HepG2 (cell line): ENCODE data around the gene ACVR2A. TPM values are rescaled to one million over a fixed set of nuclear protein-coding genes. Genes with fewer than 3 reads are reported as not detected.
A peak's percentile ranks its signal among the peaks of the same experiment; 100 is the strongest.

ENCODE experiments used
- AGO1 ChIP-seq: fragments of 200-400 bp; formaldehyde crosslinking; IDR thresholded peaks from 2 replicates; pipeline ENCODE4 v1.6.1; 2017; ENCODE audit warnings: mild to moderate bottlenecking, low read depth, low read length, moderate library complexity; ENCODE audit not compliant: poor library complexity, severe bottlenecking
- EP300 ChIP-seq, 3 experiments: sonication (generic) in 1 of 3; formaldehyde crosslinking in 1 of 3; IDR thresholded peaks; 2 replicates each; pipeline versions ENCODE4 v1.5.1 to v1.6.1; 2011 to 2020; ENCODE audit warnings: low read depth in 2 of 3, low read length in 2 of 3, borderline replicate concordance in 1 of 3, improper control_type of control experiment in 1 of 3, mild to moderate bottlenecking in 1 of 3, missing genetic modification reagents in 1 of 3, moderate library complexity in 1 of 3
- ETV5 ChIP-seq: IDR thresholded peaks from 2 replicates; pipeline ENCODE4 v1.6.1; 2018; ENCODE audit warnings: missing biosample characterization, missing genetic modification reagents, inconsistent platforms, borderline replicate concordance
- FOXJ3 ChIP-seq: sonication (generic); formaldehyde crosslinking; IDR thresholded peaks from 2 replicates; pipeline ENCODE4 v1.4.0; 2020; ENCODE audit warnings: missing genetic modification reagents, mild to moderate bottlenecking, borderline replicate concordance
- HDAC6 ChIP-seq: fragments of 200-600 bp; sonication (generic); IDR thresholded peaks from 2 replicates; pipeline ENCODE4 v1.7.0; 2017; ENCODE audit warnings: mild to moderate bottlenecking, antibody characterized with exemption, low read length, low read depth
- NFATC3 ChIP-seq: sonication (generic); formaldehyde crosslinking; IDR thresholded peaks from 2 replicates; pipeline ENCODE4 v1.5.1; 2020; ENCODE audit warnings: mild to moderate bottlenecking, missing genetic modification reagents
- REL ChIP-seq: sonication (generic); formaldehyde crosslinking; conservative IDR thresholded peaks from 2 replicates; pipeline ENCODE4 v1.8.0; 2022; ENCODE audit warnings: mild to moderate bottlenecking, missing genetic modification reagents, moderate library complexity
- SIX4 ChIP-seq: sonication (generic); formaldehyde crosslinking; IDR thresholded peaks from 2 replicates; pipeline ENCODE4 v1.4.0; 2020; ENCODE audit warnings: missing genetic modification reagents
- SMYD3 ChIP-seq: sonication (generic); formaldehyde crosslinking; IDR thresholded peaks from 2 replicates; pipeline ENCODE4 v1.8.1; 2023; ENCODE audit warnings: mild to moderate bottlenecking, missing genetic modification reagents
- SOX6 ChIP-seq, 2 experiments: fragments of 450-650 bp in 1 of 2; sonication (generic) in 1 of 2; formaldehyde crosslinking in 1 of 2; IDR thresholded peaks; 2 replicates each; pipeline versions ENCODE4 v1.4.0 to v1.6.1; 2017 to 2020; ENCODE audit warnings: antibody characterized with exemption in 1 of 2, mild to moderate bottlenecking in 1 of 2, missing genetic modification reagents in 1 of 2
- TEAD3 ChIP-seq: optimal IDR thresholded peaks from 2 replicates; pipeline ENCODE3; 2016; ENCODE audit warnings: borderline replicate concordance
- ZNF230 ChIP-seq: sonication (generic); formaldehyde crosslinking; IDR thresholded peaks from 2 replicates; pipeline ENCODE4 v1.4.0; 2020; ENCODE audit warnings: mild to moderate bottlenecking, missing genetic modification reagents
- ZNF264 ChIP-seq: sonication (generic); formaldehyde crosslinking; IDR thresholded peaks from 2 replicates; pipeline ENCODE4 v1.4.0; 2020; ENCODE audit warnings: missing genetic modification reagents
- ZNF331 ChIP-seq: sonication (generic); formaldehyde crosslinking; IDR thresholded peaks from 2 replicates; pipeline ENCODE4 v1.4.0; 2020; ENCODE audit warnings: missing genetic modification reagents
- ZNF501 ChIP-seq: sonication (generic); formaldehyde crosslinking; IDR thresholded peaks from 2 replicates; pipeline ENCODE4 v1.5.1; 2020; ENCODE audit warnings: mild to moderate bottlenecking, moderate library complexity, missing genetic modification reagents
- polyA plus RNA-seq, 8 experiments: library from polyadenylated mRNA; depleted of rRNA in 3 of 8; stranded (reverse) in 7 of 8; unstranded in 1 of 8; fragments of >200 nt; fragmentation: Illumina TruSeq in 4 of 8; extraction: Trizol in 4 of 8; gene quantifications; 2 replicates each; pipeline versions ENCODE4 v1.2.1 to v1.2.3, GENCODE V29; 2011 to 2016; ENCODE audit warnings: low read depth in 4 of 8, missing spikeins in 1 of 8, mixed read lengths in 1 of 8; ENCODE audit not compliant: insufficient read depth in 1 of 8
- total RNA-seq, 5 experiments: library from RNA; depleted of rRNA; stranded (reverse); fragments of >200 nt; fragmentation: Illumina TruSeq; extraction: Trizol; gene quantifications; 2 replicates each; pipeline ENCODE4 v1.2.3, GENCODE V29; 2016; ENCODE audit warnings: low read depth in 1 of 5
- TF ChIP-seq, protein P1 (sequence below): IDR thresholded peaks from 2 replicates; pipeline ENCODE4 v1.6.1; 2016; ENCODE audit warnings: low read depth, missing genetic modification reagents, missing compliant biosample characterization
- TF ChIP-seq, protein P2 (sequence below): sonication (generic); formaldehyde crosslinking; conservative IDR thresholded peaks from 2 replicates; pipeline ENCODE4 v1.8.1; 2023; ENCODE audit warnings: missing genetic modification reagents
- TF ChIP-seq, protein P3 (sequence below): sonication (generic); formaldehyde crosslinking; IDR thresholded peaks from 2 replicates; pipeline ENCODE4 v1.5.1; 2020; ENCODE audit warnings: mild to moderate bottlenecking, missing genetic modification reagents

Gene ACVR2A
- total and polyA plus RNA-seq, 2 of the 13 experiments (the other 11 are each of a cell fraction or from before 2014, with no cell fraction given): 8.3 to 18.0 TPM

DNA sequence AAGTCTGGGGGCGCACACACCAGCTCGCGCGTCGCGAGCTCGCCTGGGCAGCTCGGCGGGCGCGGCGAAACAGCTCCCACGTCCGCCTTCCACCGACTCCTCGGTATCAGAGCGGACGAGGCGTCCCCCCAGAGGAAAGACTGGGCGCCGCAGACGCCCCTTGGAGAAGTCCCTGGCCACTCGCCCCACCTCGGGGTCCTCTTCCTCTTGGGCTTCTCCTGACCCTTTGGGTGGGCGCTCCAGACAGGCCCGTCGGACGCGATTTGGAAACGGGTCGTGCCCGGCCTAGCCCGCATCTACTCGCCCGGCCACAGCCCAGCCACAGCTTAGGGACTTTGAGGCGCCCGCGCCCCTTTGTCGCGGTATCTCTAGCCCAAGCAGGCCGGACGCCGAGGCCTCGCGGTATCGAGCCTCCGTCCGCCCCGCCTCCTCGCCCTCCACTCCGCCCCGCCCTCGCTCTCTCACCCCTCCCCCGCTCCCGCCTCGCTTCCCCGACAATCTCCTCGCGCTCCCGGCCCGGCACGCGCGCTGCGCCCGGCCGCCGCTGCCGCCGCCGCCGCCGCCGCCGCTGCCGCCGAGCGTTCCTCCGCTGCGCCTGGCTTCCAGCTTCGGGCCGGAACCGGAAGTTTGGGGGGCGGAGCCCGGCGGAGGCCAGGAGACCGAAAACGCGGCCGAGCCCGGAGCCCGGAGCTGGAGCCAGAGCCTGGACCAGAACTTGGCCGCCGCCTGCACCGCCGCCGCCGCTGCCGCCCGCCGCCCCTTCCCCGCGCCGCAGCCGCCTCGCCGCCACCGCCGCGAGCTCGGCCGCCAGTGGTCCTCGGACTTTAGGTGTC, 749 bp upstream of the ACVR2A start (continued):
- TF ChIP-seq, protein P1, sequence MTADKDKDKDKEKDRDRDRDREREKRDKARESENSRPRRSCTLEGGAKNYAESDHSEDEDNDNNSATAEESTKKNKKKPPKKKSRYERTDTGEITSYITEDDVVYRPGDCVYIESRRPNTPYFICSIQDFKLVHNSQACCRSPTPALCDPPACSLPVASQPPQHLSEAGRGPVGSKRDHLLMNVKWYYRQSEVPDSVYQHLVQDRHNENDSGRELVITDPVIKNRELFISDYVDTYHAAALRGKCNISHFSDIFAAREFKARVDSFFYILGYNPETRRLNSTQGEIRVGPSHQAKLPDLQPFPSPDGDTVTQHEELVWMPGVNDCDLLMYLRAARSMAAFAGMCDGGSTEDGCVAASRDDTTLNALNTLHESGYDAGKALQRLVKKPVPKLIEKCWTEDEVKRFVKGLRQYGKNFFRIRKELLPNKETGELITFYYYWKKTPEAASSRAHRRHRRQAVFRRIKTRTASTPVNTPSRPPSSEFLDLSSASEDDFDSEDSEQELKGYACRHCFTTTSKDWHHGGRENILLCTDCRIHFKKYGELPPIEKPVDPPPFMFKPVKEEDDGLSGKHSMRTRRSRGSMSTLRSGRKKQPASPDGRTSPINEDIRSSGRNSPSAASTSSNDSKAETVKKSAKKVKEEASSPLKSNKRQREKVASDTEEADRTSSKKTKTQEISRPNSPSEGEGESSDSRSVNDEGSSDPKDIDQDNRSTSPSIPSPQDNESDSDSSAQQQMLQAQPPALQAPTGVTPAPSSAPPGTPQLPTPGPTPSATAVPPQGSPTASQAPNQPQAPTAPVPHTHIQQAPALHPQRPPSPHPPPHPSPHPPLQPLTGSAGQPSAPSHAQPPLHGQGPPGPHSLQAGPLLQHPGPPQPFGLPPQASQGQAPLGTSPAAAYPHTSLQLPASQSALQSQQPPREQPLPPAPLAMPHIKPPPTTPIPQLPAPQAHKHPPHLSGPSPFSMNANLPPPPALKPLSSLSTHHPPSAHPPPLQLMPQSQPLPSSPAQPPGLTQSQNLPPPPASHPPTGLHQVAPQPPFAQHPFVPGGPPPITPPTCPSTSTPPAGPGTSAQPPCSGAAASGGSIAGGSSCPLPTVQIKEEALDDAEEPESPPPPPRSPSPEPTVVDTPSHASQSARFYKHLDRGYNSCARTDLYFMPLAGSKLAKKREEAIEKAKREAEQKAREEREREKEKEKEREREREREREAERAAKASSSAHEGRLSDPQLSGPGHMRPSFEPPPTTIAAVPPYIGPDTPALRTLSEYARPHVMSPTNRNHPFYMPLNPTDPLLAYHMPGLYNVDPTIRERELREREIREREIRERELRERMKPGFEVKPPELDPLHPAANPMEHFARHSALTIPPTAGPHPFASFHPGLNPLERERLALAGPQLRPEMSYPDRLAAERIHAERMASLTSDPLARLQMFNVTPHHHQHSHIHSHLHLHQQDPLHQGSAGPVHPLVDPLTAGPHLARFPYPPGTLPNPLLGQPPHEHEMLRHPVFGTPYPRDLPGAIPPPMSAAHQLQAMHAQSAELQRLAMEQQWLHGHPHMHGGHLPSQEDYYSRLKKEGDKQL (CRISPR knock-in tag): no peak; the same call in 1 of the 2 replicates
- TF ChIP-seq AGO1 (no peak), HDAC6 (no peak), ZNF264 (peak; percentile 84), ZNF331 (CRISPR knock-in tag) (peak; percentile 37), REL (CRISPR knock-in tag) (no peak), SOX6 (IDR thresholded peaks at IDR 0.05) (no peak), SOX6 (CRISPR knock-in tag; IDR thresholded peaks at IDR 0.05) (peak; percentile 76), ZNF230 (CRISPR knock-in tag) (peak; percentile 83; the same call in 1 of the 2 replicates), FOXJ3 (CRISPR knock-in tag) (peak; percentile 64), ETV5 (CRISPR knock-in tag) (no peak; the same call in 1 of the 2 replicates), SMYD3 (CRISPR knock-in tag) (peak; percentile 67; the same call in 1 of the 2 replicates), NFATC3 (0 out of 2 replicates have a peak, but pooled peaks have one; percentile 81), ZNF501 (peak; percentile 86), SIX4 (CRISPR knock-in tag) (no peak), TEAD3 (CRISPR knock-in tag) (peak; percentile 39), EP300 (IDR thresholded peaks at IDR 0.05; ENCODE audit: low read depth in 2 of 2, low read length in 2 of 2) (peak in 1 of 2 experiments; percentile 4; a peak in 1 of 4 replicates), EP300 (CRISPR knock-in tag; IDR thresholded peaks at IDR 0.05; ENCODE audit: borderline replicate concordance) (no peak; the same call in 1 of the 2 replicates)
- TF ChIP-seq, protein P2, sequence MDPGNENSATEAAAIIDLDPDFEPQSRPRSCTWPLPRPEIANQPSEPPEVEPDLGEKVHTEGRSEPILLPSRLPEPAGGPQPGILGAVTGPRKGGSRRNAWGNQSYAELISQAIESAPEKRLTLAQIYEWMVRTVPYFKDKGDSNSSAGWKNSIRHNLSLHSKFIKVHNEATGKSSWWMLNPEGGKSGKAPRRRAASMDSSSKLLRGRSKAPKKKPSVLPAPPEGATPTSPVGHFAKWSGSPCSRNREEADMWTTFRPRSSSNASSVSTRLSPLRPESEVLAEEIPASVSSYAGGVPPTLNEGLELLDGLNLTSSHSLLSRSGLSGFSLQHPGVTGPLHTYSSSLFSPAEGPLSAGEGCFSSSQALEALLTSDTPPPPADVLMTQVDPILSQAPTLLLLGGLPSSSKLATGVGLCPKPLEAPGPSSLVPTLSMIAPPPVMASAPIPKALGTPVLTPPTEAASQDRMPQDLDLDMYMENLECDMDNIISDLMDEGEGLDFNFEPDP (CRISPR knock-in tag): no peak
- TF ChIP-seq, protein P3, sequence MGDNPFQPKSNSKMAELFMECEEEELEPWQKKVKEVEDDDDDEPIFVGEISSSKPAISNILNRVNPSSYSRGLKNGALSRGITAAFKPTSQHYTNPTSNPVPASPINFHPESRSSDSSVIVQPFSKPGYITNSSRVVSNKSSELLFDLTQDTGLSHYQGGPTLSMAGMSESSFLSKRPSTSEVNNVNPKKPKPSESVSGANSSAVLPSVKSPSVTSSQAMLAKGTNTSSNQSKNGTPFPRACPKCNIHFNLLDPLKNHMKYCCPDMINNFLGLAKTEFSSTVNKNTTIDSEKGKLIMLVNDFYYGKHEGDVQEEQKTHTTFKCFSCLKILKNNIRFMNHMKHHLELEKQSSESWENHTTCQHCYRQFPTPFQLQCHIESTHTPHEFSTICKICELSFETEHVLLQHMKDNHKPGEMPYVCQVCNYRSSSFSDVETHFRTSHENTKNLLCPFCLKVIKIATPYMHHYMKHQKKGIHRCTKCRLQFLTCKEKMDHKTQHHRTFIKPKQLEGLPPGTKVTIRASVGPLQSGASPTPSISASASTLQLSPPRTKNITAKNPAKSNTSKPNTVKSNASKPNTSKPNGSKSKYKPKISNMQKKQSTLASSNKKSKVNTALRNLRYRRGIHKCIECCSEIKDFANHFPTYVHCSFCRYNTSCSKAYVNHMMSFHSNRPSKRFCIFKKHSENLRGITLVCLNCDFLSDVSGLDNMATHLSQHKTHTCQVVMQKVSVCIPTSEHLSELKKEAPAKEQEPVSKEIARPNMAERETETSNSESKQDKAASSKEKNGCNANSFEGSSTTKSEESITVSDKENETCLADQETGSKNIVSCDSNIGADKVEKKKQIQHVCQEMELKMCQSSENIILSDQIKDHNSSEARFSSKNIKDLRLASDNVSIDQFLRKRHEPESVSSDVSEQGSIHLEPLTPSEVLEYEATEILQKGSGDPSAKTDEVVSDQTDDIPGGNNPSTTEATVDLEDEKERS (CRISPR knock-in tag): no peak
